ENCODE results near the gene OR7G1.

OR7G1 gene

GRCh38 chr19:9156304-9156703 is 40.7 kb upstream of the OR7G1 start:
- no peak for TF ChIP-seq CTCF (conservative IDR thresholded peaks at IDR 0.05; ENCODE audit: low read depth, low read length)

GRCh38 chr19:9155591-9155990 is 40.0 kb upstream of the OR7G1 start:
- H3K27ac ChIP-seq: no peak overlapping the region
- TF ChIP-seq CTCF (conservative IDR thresholded peaks at IDR 0.05; ENCODE audit: low read depth, low read length): no peak
- no peaks in the 10 kb centered on the region for H3K27me3 ChIP-seq (ENCODE audit: insufficient read depth, low read depth)
- no peak overlapping the region for H3K4me2 ChIP-seq
- no peaks in the 10 kb centered on the region for H4K20me1 ChIP-seq (ENCODE audit: insufficient read depth)
- H3K4me1 ChIP-seq (ENCODE audit: low read depth, poor library complexity, severe bottlenecking): no peaks in the 10 kb centered on the region
- no peak overlapping the region for H2AFZ ChIP-seq (ENCODE audit: low read depth)
- peaks cover 20% of the 10 kb centered on the region; the same call in 1 of the 2 replicates for H3K79me2 ChIP-seq (ENCODE audit: insufficient read depth, low read depth)
- H3K9ac ChIP-seq: no peak overlapping the region
- H3K36me3 ChIP-seq (ENCODE audit: insufficient read depth): peaks cover 24% of the 10 kb centered on the region; the same call in 1 of the 2 replicates
- H3K4me3 ChIP-seq (IDR thresholded peaks at IDR 0.05; ENCODE audit: insufficient read depth, low read depth, low read length): no peak overlapping the region

More at GRCh38 chr19:9156304-9156703, 40.7 kb upstream of the OR7G1 start:
- H3K27me3 ChIP-seq (ENCODE audit: insufficient read depth, low read depth): no peaks in the 10 kb centered on the region
- no peak overlapping the region for H2AFZ ChIP-seq (ENCODE audit: low read depth)
- peaks cover 13% of the 10 kb centered on the region; the same call in 1 of the 2 replicates for H3K79me2 ChIP-seq (ENCODE audit: insufficient read depth, low read depth)
- peaks cover 28% of the 10 kb centered on the region for H3K36me3 ChIP-seq (ENCODE audit: insufficient read depth)
- no peak overlapping the region for H3K4me3 ChIP-seq (IDR thresholded peaks at IDR 0.05; ENCODE audit: insufficient read depth, low read depth, low read length)
- H3K27ac ChIP-seq: no peak overlapping the region
- no peaks in the 10 kb centered on the region for H3K4me1 ChIP-seq (ENCODE audit: low read depth, poor library complexity, severe bottlenecking)
- H4K20me1 ChIP-seq (ENCODE audit: insufficient read depth): no peaks in the 10 kb centered on the region
- H3K9ac ChIP-seq: no peak overlapping the region
- H3K4me2 ChIP-seq: no peak overlapping the region

GRCh38 chr19:9151367-9151766 is 35.8 kb upstream of the OR7G1 start:
- no peak overlapping the region for H3K4me3 ChIP-seq (IDR thresholded peaks at IDR 0.05; ENCODE audit: insufficient read depth, low read depth, low read length)
- H3K27me3 ChIP-seq (ENCODE audit: insufficient read depth, low read depth): no peaks in the 10 kb centered on the region
- peaks cover 58% of the 10 kb centered on the region; the same call in 1 of the 2 replicates for H3K79me2 ChIP-seq (ENCODE audit: insufficient read depth, low read depth)
- H3K27ac ChIP-seq: no peak overlapping the region
- H3K36me3 ChIP-seq (ENCODE audit: insufficient read depth): peaks cover 13% of the 10 kb centered on the region; the same call in 1 of the 2 replicates
- H3K4me1 ChIP-seq (ENCODE audit: low read depth, poor library complexity, severe bottlenecking): no peaks in the 10 kb centered on the region
- H3K4me2 ChIP-seq: no peak overlapping the region
- no peak overlapping the region for H2AFZ ChIP-seq (ENCODE audit: low read depth)
- no peak overlapping the region for H3K9ac ChIP-seq
- H4K20me1 ChIP-seq (ENCODE audit: insufficient read depth): no peaks in the 10 kb centered on the region
- TF ChIP-seq CTCF (conservative IDR thresholded peaks at IDR 0.05; ENCODE audit: low read depth, low read length): no peak

GRCh38 chr19:9150650-9151049 is 35.1 kb upstream of the OR7G1 start:
- H2AFZ ChIP-seq (ENCODE audit: low read depth): no peak overlapping the region

More at GRCh38 chr19:9150650-9151049, 35.1 kb upstream of the OR7G1 start:
- no peak for TF ChIP-seq CTCF (conservative IDR thresholded peaks at IDR 0.05; ENCODE audit: low read depth, low read length)
- Histone ChIP-seq H3K79me2 (ENCODE audit: insufficient read depth, low read depth) (peaks cover 63% of the 10 kb centered on the region; the same call in 1 of the 2 replicates), H3K4me2 (no peak overlapping the region), H4K20me1 (ENCODE audit: insufficient read depth) (no peaks in the 10 kb centered on the region), H3K4me3 (IDR thresholded peaks at IDR 0.05; ENCODE audit: insufficient read depth, low read depth, low read length) (no peak overlapping the region), H3K36me3 (ENCODE audit: insufficient read depth) (peaks cover 13% of the 10 kb centered on the region; the same call in 1 of the 2 replicates), H3K9ac (no peak overlapping the region), H3K27ac (no peak overlapping the region), H3K4me1 (ENCODE audit: low read depth, poor library complexity, severe bottlenecking) (no peaks in the 10 kb centered on the region), H3K27me3 (ENCODE audit: insufficient read depth, low read depth) (no peaks in the 10 kb centered on the region)

All from KMS-11 (cell line).